Fibroblast of skin of back (primary cell): ENCODE data around the gene TUBGCP4.

Experiments used
- DNase-seq: peaks from one replicate; pipeline ENCODE4 v3.0.0-alpha.2; 2013

TUBGCP4 gene

DNA sequence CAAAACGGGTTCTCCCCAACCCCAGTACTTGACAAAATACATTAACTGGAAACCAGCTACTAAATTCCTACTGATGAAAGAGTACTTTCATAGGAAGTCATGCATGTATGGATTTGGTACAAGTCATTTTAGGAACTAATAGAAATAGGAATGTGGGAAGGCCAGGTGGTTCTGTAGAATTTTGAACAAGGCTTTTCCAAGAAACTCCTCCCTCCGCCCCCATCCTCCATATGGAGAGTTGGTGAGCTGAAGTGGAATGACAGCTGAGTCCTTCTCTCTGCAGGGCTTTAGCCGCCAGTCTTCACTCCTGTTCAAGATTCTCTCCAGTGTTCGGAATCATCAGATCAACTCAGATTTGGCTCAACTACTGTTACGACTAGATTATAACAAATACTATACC, 33.2 kb downstream of the TUBGCP4 start:
- DNase-seq: no peak

DNA sequence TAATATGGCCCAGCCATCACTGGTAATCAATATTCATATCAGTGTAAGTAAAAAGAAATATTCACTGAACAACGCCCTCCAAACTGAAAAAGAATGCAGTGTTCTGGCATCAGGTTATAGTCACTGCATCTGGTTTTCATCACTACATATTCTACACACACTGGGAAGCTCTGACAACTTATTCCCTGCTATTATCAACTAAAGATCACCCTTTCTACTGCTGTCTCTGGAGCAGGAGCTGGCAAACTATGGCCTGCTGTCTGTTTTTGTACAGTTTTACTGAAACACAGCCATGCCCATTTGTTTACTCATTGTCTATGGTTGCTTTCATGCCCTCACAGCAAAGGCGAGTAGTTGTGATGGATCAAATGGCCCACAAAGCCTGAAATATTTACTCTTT, 35.3 kb downstream of the TUBGCP4 start:
- DNase-seq: no peak

DNA sequence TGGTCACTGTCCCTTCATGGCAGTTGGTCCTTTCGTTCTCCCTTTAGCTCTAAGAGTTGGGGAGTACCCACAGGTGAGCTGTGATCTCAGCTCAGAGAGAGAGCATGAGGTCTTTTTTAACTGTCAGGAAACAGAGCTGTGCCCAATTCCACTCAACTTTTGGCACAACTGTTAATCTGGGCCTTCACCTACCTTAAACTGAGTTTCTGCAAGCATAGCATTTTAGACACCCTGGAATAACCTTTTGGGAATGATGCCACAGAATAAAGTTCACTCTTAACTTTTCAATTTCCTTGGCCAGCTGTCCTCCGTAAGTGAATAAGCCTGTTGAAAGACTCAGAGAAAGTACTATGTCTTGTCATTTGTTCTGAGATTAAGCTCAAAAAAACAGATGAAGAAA, 35.9 kb downstream of the TUBGCP4 start:
- no peak for DNase-seq

DNA sequence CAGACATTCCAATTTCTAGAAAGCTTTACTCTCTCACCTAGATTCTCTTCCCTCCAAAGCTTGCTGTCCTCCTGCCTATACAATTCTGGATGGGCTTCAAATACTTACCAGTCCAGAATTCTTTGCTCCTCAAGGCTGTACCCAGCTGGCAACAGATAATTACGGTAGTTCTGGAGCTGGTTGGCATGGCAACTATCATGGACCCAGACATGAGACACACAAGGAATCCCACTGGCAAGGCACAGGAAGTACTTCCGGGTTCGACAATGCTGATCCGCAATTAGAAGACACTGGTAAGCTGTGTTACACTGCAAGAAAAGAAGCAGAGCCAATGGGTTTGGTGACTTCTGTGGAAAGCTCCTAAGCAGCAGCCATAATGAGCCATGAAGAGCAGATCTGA, 37.9 kb downstream of the TUBGCP4 start:
- DNase-seq: no peak

DNA sequence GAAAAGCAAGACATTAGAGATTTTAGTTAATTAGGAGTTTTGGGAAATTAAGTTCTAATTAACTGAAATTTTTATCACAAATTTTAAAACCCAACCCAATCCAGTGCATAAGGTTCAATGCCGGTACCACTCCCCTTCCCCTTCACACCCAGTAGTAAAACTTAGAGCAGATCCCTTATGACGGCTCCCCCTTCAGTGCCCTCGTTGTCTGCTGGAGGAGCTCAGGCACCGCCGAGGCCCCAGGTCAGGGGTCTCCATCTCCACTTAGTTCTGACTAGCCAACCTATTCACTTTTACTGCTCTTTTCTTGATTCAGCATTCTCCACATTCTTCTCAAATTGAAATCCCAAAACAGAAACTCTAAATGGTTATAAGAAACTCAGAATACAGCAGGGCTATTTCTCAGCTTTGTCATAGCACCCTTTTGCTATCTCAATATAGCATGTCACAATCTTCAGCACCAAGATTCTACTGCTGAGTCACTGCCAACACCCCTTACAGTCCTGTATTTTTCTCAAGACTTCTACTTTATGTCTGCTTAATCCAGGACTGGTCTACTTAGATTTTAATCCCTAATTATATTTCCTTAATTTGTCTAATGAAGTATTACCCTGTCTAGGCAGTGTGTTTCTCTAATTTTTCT, 39.8 kb downstream of the TUBGCP4 start:
- peak; percentile 49 for DNase-seq

DNA sequence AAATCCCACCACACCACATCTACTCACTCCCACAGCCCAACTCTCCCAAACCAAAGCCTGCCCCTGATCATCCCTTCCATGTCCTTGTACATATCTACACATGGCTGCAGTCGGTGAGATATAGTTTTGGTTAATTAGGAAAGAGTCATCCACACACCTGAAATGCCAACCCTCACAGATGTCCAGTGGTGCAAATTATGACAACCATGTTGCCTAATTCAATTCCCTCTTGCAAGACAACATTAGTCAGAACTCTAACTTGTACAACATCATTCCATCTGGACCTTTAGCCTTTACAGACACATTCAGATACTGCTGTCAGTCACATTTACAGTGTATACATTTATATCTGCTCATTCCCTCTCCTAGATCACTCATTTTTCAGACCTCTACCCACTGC, 41.2 kb downstream of the TUBGCP4 start:
- no peak for DNase-seq

DNA sequence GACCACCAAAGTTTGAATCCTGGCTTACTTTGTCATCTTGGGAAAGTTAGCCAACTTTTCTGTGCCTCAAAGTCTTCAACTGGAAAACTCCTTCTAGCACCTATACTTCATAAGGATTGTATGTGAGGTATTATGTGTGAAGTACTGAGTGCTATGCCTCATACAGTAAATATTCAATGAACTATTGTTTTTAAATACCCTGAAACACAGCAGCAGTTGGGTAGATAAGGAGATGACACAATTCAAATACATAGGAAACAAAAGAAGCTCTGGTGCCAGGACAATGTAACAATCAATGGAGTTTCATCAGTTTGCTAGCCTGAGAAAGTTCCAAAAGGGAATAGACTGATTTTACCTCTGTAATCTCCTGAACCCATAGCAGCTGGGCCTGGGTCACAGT, 43.3 kb downstream of the TUBGCP4 start:
- peak; percentile 32 for DNase-seq

DNA sequence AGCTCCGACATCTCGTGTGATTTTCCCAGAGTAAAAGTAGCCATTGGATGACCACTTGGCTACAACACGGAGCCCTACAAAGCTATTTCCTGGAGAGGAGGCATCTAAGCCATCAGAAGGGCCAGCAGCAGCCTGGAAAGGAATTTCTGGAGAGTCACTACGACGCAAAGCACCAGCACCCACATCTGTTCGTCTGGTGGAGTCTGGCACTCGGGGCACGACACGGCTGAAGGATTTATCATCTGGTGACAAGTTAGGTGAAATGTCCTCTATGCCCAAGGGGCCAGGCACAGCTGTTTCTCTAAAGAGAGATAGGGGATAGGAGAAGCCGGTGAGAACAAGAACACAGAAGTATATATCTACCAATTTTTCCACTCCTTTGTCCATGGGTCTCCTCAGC, 49.5 kb downstream of the TUBGCP4 start:
- DNase-seq: no peak

DNA sequence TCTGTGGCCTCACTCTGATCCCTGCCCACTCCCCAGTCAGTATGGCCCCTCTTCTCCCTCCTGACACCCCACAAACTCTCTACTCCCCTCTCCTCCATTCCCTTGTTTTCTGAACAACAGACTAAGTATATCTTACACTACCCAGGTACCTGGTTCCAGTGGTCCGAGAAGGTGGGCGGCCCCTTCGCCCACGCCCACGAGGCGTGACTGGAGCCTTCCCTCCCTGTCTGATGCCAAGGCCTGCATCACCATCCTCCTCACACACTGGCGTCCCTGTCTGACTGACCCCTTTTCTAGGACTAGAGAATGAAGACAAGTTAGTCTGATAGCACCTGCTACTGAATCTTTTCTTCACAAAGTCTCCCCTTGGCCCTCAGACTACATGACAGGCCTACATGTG, 50.0 kb downstream of the TUBGCP4 start:
- DNase-seq: no peak

DNA sequence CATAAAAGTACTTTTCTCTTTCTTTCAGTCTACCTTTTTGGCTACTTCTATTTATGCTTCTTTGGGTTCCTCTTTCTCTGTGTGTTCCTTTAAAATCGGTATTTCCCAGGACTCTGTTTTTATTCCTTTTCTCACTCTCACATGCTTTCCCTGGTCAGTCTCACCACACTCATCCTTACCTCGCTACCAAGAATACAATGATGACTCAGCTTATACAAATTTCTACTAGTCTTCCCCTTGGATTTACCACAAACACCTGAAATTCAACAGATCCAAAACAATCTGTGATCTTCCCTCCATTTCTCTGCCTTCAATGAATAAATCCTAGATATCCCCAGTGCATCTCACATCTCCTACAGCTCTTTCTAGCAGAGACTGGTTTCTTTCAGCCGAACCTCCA, 52.9 kb downstream of the TUBGCP4 start:
- no peak for DNase-seq

DNA sequence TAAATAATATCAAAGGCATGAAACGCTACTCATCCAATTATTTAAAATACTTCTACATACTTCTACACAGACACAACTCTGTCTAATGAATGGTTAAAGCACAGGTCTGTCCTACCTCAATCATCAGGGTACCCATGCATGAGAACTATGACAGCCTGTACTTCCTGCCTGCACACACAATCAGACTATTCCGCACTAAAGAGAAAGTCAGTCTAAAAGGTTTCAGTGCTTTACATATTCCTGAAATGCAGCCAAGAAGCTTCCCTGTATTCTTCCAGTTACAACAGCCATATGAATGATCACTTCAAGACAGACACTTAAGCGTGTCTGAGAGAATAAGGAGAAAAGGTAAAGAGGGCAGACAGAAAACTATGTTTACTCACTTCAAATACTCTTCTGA, 58.8 kb downstream of the TUBGCP4 start:
- no peak for DNase-seq

DNA sequence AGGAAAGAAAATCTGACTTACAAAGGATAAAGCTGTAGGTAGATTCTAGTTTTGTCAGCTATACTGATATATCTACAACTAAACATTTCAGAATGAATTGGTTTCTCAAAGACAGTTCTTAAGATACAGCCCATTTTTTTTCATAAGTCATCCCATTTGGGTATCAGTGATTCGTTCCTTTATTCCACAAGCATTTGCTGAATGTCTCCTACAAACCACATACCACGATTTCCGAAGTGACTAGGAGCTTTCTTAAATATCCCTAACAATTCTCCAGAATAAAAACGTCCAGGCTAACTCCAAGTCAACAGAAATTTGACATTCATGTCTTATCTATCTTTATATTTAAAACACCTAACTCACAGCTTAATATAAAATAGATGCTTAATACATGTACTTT, 62.3 kb downstream of the TUBGCP4 start:
- peak; percentile 40 for DNase-seq

DNA sequence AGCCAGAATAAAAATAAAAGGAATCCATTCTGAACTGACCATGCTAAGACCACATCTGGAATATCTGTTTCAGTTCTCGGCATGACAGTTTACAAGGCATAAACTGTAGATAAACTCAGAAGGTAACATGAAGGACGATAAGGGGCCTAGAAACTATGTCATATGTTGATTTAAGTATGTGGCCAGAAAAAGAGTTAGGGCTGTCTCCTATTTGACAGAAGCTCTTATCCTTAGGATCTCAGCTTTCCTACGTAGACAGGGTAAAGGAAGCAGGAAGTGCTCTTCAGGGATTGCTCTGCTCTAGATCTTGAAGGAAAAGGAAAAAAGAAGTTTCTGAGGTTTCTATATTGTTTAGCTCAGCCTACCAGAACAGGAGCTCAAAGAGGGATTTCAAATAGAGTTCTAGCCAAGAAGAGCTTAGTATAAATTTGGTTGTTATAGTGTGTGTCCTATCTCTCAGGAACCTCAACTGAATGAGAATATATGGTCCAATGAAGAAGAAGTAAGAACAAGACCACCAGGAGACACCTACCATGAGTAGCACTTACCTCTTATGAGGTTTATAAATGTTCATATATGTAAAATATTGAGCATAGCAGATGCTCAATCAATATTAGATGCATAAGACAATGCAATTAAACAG, 62.9 kb downstream of the TUBGCP4 start:
- no peak for DNase-seq

DNA sequence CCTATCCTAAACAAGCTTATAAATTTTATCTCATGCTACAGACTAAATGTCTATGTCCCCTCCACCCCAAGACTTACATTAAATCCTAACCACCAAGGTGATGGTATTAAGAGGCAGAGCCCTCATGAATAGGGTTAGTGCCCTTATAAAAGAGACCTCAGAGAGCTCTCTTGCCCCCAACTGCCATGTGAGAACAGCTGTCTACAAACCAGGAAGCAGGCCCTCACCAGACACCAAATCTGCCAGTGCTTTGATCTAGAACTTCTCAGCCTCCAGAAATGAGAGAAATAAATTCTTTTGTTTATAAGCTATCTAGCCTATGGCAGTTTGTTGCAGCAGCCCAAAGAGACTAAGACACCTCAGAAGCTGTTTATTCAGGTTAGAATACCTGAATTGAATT, 63.5 kb downstream of the TUBGCP4 start:
- no peak for DNase-seq

DNA sequence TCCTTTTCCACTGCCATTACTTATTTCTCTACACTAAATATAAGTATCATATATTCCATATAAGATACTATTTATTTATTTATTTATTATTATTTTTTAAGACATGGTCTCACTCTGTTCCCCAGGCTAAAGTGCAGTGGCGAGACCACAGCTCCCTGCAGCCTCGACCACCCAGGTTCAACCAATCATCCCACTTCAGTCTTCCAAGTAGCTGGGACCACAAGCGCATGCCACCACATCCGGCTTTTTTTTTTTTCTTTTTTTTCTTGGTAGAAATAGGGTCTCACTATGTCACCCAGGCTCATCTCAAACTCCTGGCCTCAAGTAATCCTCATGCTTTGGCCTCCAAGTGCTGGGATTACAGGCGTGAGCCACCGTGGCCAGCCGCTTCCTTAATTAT, 65.5 kb downstream of the TUBGCP4 start:
- no peak for DNase-seq

DNA sequence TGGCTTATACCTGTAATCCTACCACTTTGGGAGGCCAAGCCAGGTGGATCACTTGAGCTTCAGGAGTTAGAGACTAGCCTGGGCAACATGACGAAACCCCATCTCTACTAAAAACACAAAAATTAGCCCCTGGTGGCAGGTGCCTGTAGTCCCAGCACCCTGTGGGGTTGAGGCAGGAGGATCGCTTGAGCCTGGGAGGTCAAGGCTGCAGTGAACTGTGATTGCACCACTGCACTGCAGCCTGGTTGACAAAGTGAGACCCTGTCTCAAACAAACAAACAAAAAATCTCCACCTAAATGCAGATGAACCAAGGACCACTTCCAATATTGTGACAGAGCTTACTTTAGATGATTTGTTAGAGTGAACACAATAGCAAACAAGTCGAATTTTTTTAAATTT, 68.4 kb downstream of the TUBGCP4 start:
- DNase-seq: no peak

DNA sequence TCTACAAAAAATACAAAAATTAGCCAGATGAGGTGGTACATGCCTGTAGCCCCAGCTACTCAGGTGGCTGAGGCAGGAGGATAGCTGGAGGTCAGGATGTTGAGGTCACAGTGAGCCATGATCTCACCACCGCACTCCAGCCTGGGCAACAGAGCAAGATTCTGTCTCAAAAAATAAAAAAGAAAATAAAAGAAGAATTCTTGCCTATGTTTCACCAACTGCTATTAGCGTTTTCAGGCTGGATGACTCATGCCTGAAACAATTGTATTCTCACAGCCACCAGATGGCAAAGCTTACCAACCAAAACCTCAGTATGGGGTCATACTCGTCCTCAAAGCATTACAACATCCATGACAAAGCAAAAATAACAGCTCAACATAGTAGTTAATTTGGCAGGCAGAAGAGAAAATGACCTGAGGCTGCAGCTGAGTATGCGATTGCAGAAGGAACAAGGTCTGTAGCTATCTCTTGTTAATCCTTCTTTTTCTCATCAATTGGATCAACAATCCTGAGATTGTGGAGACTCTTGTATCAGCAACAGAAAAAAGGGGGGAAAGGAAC, 69.9 kb downstream of the TUBGCP4 start:
- peak; percentile 97 for DNase-seq

DNA sequence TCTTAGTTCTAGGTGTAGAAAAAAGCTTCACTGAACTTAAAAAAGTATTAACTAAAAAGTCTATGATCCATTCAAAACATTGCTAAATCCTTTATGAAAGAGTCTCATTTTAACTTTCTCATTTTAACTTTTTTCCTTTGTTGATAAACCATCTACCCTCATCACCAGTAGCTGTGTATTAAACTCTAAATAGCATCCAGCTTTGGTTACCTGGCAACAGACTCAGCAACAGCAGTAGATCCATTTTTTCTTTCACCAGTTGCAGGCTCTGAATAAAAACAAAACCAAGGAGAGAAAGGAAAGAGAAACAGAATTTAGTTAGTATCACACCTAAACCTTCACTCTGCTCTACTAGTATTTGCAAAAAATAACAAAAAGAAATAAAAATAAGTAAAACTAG, 70.4 kb downstream of the TUBGCP4 start:
- DNase-seq: peak; percentile 61

DNA sequence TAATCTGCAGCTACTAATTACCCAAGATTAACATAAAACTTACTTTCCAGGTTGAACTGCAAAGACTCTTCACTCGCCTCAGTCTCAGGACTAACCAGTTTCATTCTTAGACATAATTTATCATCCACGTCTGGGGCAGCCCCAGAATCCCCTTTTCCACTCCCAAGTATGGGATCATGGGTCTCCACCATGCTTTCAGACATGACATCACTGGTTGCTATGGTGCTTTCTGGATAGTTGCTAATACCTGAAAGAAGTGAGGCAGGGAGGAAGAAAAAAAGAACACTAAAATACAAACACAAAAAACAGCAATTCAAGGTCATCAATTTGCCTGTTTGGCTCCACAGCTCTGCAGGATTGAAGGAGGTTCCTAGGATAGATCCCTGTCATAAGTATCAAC, 75.4 kb downstream of the TUBGCP4 start:
- DNase-seq: no peak

DNA sequence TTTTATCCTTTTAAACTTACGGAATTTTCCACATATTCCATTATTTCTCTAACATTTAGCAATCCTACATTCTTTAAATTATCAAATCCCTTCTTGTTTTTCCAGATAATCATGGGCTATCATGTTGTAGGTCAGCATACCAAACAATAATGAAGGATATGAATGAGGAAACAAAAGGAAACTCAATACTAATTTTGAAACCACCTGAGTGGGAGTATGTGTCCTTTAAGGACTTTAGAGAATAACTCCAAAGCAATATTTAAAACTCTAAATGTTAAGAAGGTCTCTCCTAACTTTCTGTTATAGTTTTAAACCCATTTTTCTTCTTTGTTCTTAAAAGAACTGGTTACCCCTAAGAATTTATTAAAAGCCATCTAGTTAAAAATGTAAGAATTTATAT, 79.1 kb downstream of the TUBGCP4 start:
- DNase-seq: no peak
